Vagina (tissue), 2 donors: ENCODE results near the gene UBQLN1.

Experiments
- CTCF ChIP-seq, 3 experiments: fragments of 450-650 bp in 2 of 3; fragments of 200-600 bp in 1 of 3; sonication (generic) in 1 of 3; IDR thresholded peaks; one replicate each; pipeline ENCODE4 v1.5.1; 2017 to 2019; ENCODE audit warnings: antibody characterized with exemption in 3 of 3, mild to moderate bottlenecking in 2 of 3, moderate library complexity in 2 of 3
- POLR2A ChIP-seq, 2 donors: fragments of 450-650 bp; IDR thresholded peaks; one replicate each; pipeline ENCODE4 v1.6.1; 2017; ENCODE audit warnings: antibody characterized with exemption in 2 of 2, mild to moderate bottlenecking in 2 of 2, moderate library complexity in 2 of 2
- POLR2AphosphoS5 ChIP-seq, 2 donors: sonication (generic); formaldehyde crosslinking; IDR thresholded peaks; one replicate each; pipeline ENCODE4 v1.9.0; 2017; ENCODE audit warnings: antibody characterized with exemption in 2 of 2, mild to moderate bottlenecking in 2 of 2, low read depth in 1 of 2; ENCODE audit not compliant: insufficient read depth in 1 of 2

GRCh38 chr9:83656032-83656680 is 51.6 kb downstream of the UBQLN1 start:
- TF ChIP-seq CTCF (IDR thresholded peaks at IDR 0.05), result no peak
- TF ChIP-seq POLR2A (IDR thresholded peaks at IDR 0.05), result no peak
- TF ChIP-seq POLR2AphosphoS5 (IDR thresholded peaks at IDR 0.05; ENCODE audit: insufficient read depth in 1 of 2, low read depth in 1 of 2), result no peak
